GM12878 (cell line): ENCODE results near the gene EDEM2. TPM values are rescaled to one million over a fixed set of nuclear protein-coding genes. Genes with fewer than 3 reads are reported as not detected.

Experiments used
- ATAC-seq: fragments of 200-7000 bp; cut with Tn5 transposase; 3 replicates; pipeline ENCODE4 v1.9.1; 2020; ENCODE audit warnings: mild to moderate bottlenecking, moderate library complexity
- BruUV-seq: library from RNA; stranded (reverse); fragments of 400-500 nt; replicated peaks from 2 replicates; lab custom pipeline; 2021; lab: Mats Ljungman, UMichigan
- CTCF ChIA-PET: fragments of 300-600 bp; sonication (Branson Sonifier 250); formaldehyde crosslinking; extraction: SDS; loops from one replicate; lab custom pipeline; 2021; ENCODE audit warnings: inconsistent platforms; lab: Yijun Ruan, JAX
- POLR2A ChIA-PET: fragments of 350-600 bp; formaldehyde crosslinking; extraction: SDS; loops from one replicate; lab custom pipeline; 2021; ENCODE audit warnings: inconsistent platforms; lab: Charles Lee
- RAD21 ChIA-PET: fragments of 300-600 bp; sonication (Branson Sonifier 250); formaldehyde crosslinking; loops from one replicate; lab custom pipeline; 2023; ENCODE audit warnings: antibody characterized with exemption; ENCODE audit not compliant: unreplicated experiment; lab: Charles Lee
- SMC1A ChIA-PET: fragments of 300-600 bp; sonication (Branson Sonifier 250); formaldehyde crosslinking; loops from one replicate; lab custom pipeline; 2023; ENCODE audit not compliant: unreplicated experiment, uncharacterized antibody; lab: Charles Lee
- DNase-seq: peaks from one replicate; pipeline ENCODE4 v3.0.0-alpha.2; 2011; ENCODE audit warnings: low read depth, low spot score
- FAIRE-seq: peaks from 3 replicates; lab custom pipeline; 2011; peaks lifted over from hg19 to GRCh38; lab: Jason Lieb, UNC
- H2AFZ ChIP-seq: 2 replicates; pipeline ENCODE4 v1.6.0; 2011; ENCODE audit warnings: low read depth, low read length, control low read depth; ENCODE audit not compliant: control insufficient read depth
- H3K27ac ChIP-seq: 2 replicates; pipeline ENCODE4 v1.5.1; 2011; ENCODE audit warnings: control low read depth; ENCODE audit not compliant: control insufficient read depth, insufficient read depth
- H3K27me3 ChIP-seq, 2 experiments: replicated peaks in 1 of 2; 2 replicates each; pipeline versions ENCODE4 v1.6.0 to v1.6.1; 2011; ENCODE audit warnings: low read length in 1 of 2; ENCODE audit not compliant: control insufficient read depth in 2 of 2, insufficient read depth in 2 of 2
- H3K36me3 ChIP-seq, 2 experiments: 2 replicates each; pipeline ENCODE4 v1.5.1; 2011; ENCODE audit warnings: low read length in 1 of 2; ENCODE audit not compliant: control insufficient read depth in 2 of 2, insufficient read depth in 2 of 2
- H3K4me1 ChIP-seq: 2 replicates; pipeline ENCODE4 v1.6.1; 2011; ENCODE audit warnings: mild to moderate bottlenecking, low read length, moderate library complexity, mixed read lengths; ENCODE audit not compliant: control insufficient read depth, insufficient read depth
- H3K4me2 ChIP-seq: 2 replicates; pipeline ENCODE4 v1.6.0; 2011; ENCODE audit warnings: control low read depth; ENCODE audit not compliant: control insufficient read depth, insufficient read depth
- H3K4me3 ChIP-seq: fragments of 200-600 bp; sonication (generic); 2 replicates; pipeline ENCODE4 v1.5.1; 2016
- H3K79me2 ChIP-seq: 2 replicates; pipeline ENCODE4 v1.6.0; 2011; ENCODE audit warnings: low read length; ENCODE audit not compliant: control insufficient read depth, insufficient read depth
- H3K9ac ChIP-seq: 2 replicates; pipeline ENCODE4 v1.8.0; 2011; ENCODE audit warnings: low read length, control low read depth, mixed read lengths; ENCODE audit not compliant: control insufficient read depth, insufficient read depth
- H3K9me3 ChIP-seq: replicated peaks from 3 replicates; pipeline ENCODE4 v1.5.1; 2011; ENCODE audit warnings: mild to moderate bottlenecking, low read length; ENCODE audit not compliant: control insufficient read depth, insufficient read depth
- H4K20me1 ChIP-seq: 2 replicates; pipeline ENCODE4 v1.6.0; 2011; ENCODE audit not compliant: control insufficient read depth, insufficient read depth
- NFIC ChIP-seq: IDR thresholded peaks from 2 replicates; pipeline ENCODE4 v1.6.1; 2012; ENCODE audit warnings: low read depth, mild to moderate bottlenecking, inconsistent platforms, low read length, moderate library complexity
- SP1 ChIP-seq: IDR thresholded peaks from one replicate; pipeline ENCODE4 v1.6.1; 2011; ENCODE audit warnings: low read depth, low read length
- ZBED1 ChIP-seq: IDR thresholded peaks from 2 replicates; pipeline ENCODE4 v1.6.1; 2016; ENCODE audit warnings: borderline replicate concordance
- WGBS: methylation state at CpG from one replicate; pipeline ENCODE4 v1.1.6; 2016; ENCODE audit warnings: low lambda C conversion rate; ENCODE audit not compliant: insufficient replicate concordance, insufficient coverage; ENCODE audit errors: missing lambda C conversion rate; 5-methylcytosine and 5-hydroxymethylcytosine counted together
- in situ Hi-C: fragments of 300-500 bp; cut with MboI; formaldehyde crosslinking; loops from 9 replicates; pipeline ENCODE4 v1.14.3; 2018; ENCODE audit warnings: mixed read lengths
- intact Hi-C: fragments of 100-400 bp; cut with micrococcal nuclease; formaldehyde crosslinking; loops from one replicate; pipeline ENCODE4 v1.14.2; 2022; ENCODE audit not compliant: unreplicated experiment
- polyA plus RNA-seq, 11 experiments: library from polyadenylated mRNA; depleted of rRNA in 4 of 11; unstranded in 6 of 11; stranded (reverse) in 5 of 11; fragments of >200 nt; fragmentation: Nextera tagmentation in 4 of 11; fragmentation: Illumina TruSeq in 1 of 11; extraction: Ambion mirVana in 4 of 11; extraction: Trizol in 1 of 11; gene quantifications; 1 replicate in 1 of 11; 2 replicates in 10 of 11; pipeline versions ENCODE4 v1.2.1 to v1.2.3, GENCODE V29; 2011 to 2016; ENCODE audit warnings: inconsistent platforms in 2 of 11, missing spikeins in 2 of 11, low read depth in 1 of 11
- total RNA-seq, 4 experiments: library from RNA; depleted of rRNA in 3 of 4; stranded (reverse); fragments of >200 nt in 3 of 4; fragmentation: Illumina TruSeq in 1 of 4; extraction: Trizol in 1 of 4; gene quantifications; 2 replicates each; pipeline versions ENCODE4 v1.2.1 to v1.2.3, GENCODE V29; 2013 to 2021

EDEM2 gene
- total and polyA plus RNA-seq, 10 of the 15 experiments (the other 5 are each of a cell fraction or from before 2014, with no cell fraction given), result 9.9 to 24.8 (median 14.8) TPM

GRCh38 chr20:35079472-35080347 is 67.4 kb downstream of the EDEM2 start:
- no TSS peak for BruUV-seq
- ChIA-PET SMC1A (interaction anchor here (0.7 to 2.1 kb wide), 4 partner anchors 15 to 62 kb away, joined by 3 to 5 read pairs (median 4); no protein-coding TSS in a partner anchor), RAD21 (interaction anchor here (0.6 kb wide), 1 partner anchor 51 kb away, joined by 3 read pairs; no protein-coding TSS in a partner anchor), CTCF (interaction anchor here (0.5 to 2.3 kb wide), 2 partner anchors 16 to 23 kb away, joined by 3 to 8 read pairs; no protein-coding TSS in a partner anchor)
- in situ Hi-C loops (no loop called here), intact Hi-C loops (no loop called here)
- Histone ChIP-seq H3K79me2 (peaks cover 45% of the 10 kb centered on the region), H2AFZ (no peak overlapping the region), H3K36me3 (peaks cover 4 to 15% of the 10 kb centered on the region in 2 experiments), H3K9ac (no peak overlapping the region), H3K27me3 (no peaks in the 10 kb centered on the region), H3K4me3 (no peak overlapping the region), H3K4me2 (no peak overlapping the region), H3K4me1 (no peaks in the 10 kb centered on the region), H3K9me3 (no peaks in the 10 kb centered on the region; the same call in 1 of the 3 replicates), H3K27ac (no peak overlapping the region)
- ATAC-seq (no peak), DNase-seq (no peak), FAIRE-seq (no peak)
- WGBS, result 69% methylated on average over 8 of the region's 8 CpGs
- TF ChIP-seq ZBED1 (no peak), NFIC (no peak)
- TF ChIP-seq, all 136 proteins: peak for 0
- H4K20me1 ChIP-seq, result no peaks in the 10 kb centered on the region; the same call in 1 of the 2 replicates
- POLR2A ChIA-PET, result no interaction called here

DNA sequence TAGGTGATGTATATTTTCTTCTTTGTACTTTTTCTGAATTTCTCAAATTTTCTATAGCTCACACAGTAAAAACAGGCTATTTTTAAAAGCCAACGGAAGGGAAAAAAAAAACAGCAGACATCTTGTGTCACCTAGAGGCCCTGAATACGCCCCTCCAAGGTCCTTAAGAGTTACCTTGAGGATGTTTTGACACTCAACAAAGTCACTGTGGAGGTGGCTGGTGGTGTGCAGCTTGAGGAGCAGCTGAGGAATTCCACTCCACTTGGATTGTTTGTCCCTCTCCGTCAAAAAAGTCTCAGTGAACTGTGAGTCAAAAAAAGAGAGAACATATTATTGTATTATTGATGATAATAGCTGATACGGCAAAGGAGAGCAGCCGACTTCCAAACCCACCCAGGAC is 69.3 kb downstream of the EDEM2 start:
- Histone ChIP-seq H3K79me2 (peaks cover 39% of the 10 kb centered on the region), H3K4me2 (no peak overlapping the region), H3K27ac (no peak overlapping the region), H3K4me1 (no peaks in the 10 kb centered on the region), H3K36me3 (peaks cover 4 to 15% of the 10 kb centered on the region in 2 experiments), H3K9ac (no peak overlapping the region), H4K20me1 (no peaks in the 10 kb centered on the region; the same call in 1 of the 2 replicates), H3K4me3 (no peak overlapping the region), H2AFZ (no peak overlapping the region), H3K9me3 (no peaks in the 10 kb centered on the region; the same call in 1 of the 3 replicates), H3K27me3 (no peaks in the 10 kb centered on the region)
- ATAC-seq (no peak), FAIRE-seq (no peak), DNase-seq (no peak)
- POLR2A ChIA-PET, result no interaction called here
- CTCF ChIA-PET, result interaction anchor here (1.2 kb wide), 1 partner anchor 13 kb away, joined by 3 read pairs; no protein-coding TSS in a partner anchor
- BruUV-seq, result no TSS peak
- SMC1A ChIA-PET, result interaction anchor here (2.1 kb wide), 1 partner anchor 21 kb away, joined by 4 read pairs; no protein-coding TSS in a partner anchor
- in situ Hi-C loops (no loop called here), intact Hi-C loops (no loop called here)
- 94% methylated on average over 4 of the region's 5 CpGs for whole genome bisulfite sequencing
- RAD21 ChIA-PET, result interaction anchor here (0.8 kb wide), 1 partner anchor 10 kb away, joined by 3 read pairs; no protein-coding TSS in a partner anchor
- no peak for TF ChIP-seq SP1
